Neural progenitor cell (in vitro differentiated cells): ENCODE results near the gene CEP128. TPM values are rescaled to one million over a fixed set of nuclear protein-coding genes. Genes with fewer than 3 reads are reported as not detected.

Experiments used
- DNase-seq: peaks from one replicate; pipeline ENCODE4 v3.0.0-alpha.2; 2016; ENCODE audit warnings: low spot score
- H2AFZ ChIP-seq: fragments of 200-600 bp; sonication (generic); replicated peaks from 2 replicates; pipeline ENCODE4 v1.6.1; 2016; ENCODE audit warnings: antibody characterized with exemption
- H3F3A ChIP-seq: fragments of 200-600 bp; sonication (generic); 2 replicates; pipeline ENCODE4 v1.6.1; 2016; ENCODE audit warnings: antibody characterized with exemption, low read depth
- H3K27ac ChIP-seq: fragments of 200-600 bp; sonication (generic); 2 replicates; pipeline ENCODE4 v1.5.1; 2016; ENCODE audit warnings: mild to moderate bottlenecking
- H3K27me3 ChIP-seq: fragments of 200-600 bp; sonication (generic); 2 replicates; pipeline ENCODE4 v1.6.1; 2016; ENCODE audit warnings: mild to moderate bottlenecking, moderate library complexity
- H3K36me3 ChIP-seq: fragments of 200-600 bp; sonication (generic); 2 replicates; pipeline ENCODE4 v1.5.1; 2016
- H3K4me1 ChIP-seq: fragments of 200-600 bp; sonication (generic); 2 replicates; pipeline ENCODE4 v1.6.1; 2016; ENCODE audit warnings: mixed run types
- H3K4me2 ChIP-seq: fragments of 200-600 bp; sonication (generic); 2 replicates; pipeline ENCODE4 v1.6.1; 2016
- H3K4me3 ChIP-seq: fragments of 200-600 bp; sonication (generic); 2 replicates; pipeline ENCODE4 v1.5.1; 2016
- H3K79me2 ChIP-seq: fragments of 200-600 bp; sonication (generic); 2 replicates; pipeline ENCODE4 v1.6.1; 2016; ENCODE audit warnings: low read depth
- H3K9ac ChIP-seq: fragments of 200-600 bp; sonication (generic); 2 replicates; pipeline ENCODE4 v1.6.1; 2016
- H3K9me3 ChIP-seq: fragments of 200-600 bp; sonication (generic); 2 replicates; pipeline ENCODE4 v1.5.1; 2016; ENCODE audit warnings: low read depth
- H4K20me1 ChIP-seq: fragments of 200-600 bp; sonication (generic); 2 replicates; pipeline ENCODE4 v1.6.1; 2016; ENCODE audit warnings: low read depth
- H3K27ac Mint-ChIP-seq: 3 replicates; pipeline ENCODE4 v1.8.0; 2021; ENCODE audit warnings: mixed read lengths
- H3K27me3 Mint-ChIP-seq: 2 replicates; pipeline ENCODE4 v1.8.0; 2022; ENCODE audit warnings: low read depth, mild to moderate bottlenecking, inconsistent platforms, moderate library complexity, mixed read lengths; ENCODE audit not compliant: insufficient read depth
- H3K36me3 Mint-ChIP-seq: 3 replicates; pipeline ENCODE4 v1.8.0; 2021; ENCODE audit warnings: mixed read lengths
- H3K4me1 Mint-ChIP-seq: 3 replicates; pipeline ENCODE4 v1.8.0; 2021; ENCODE audit warnings: mixed read lengths
- H3K4me3 Mint-ChIP-seq: 3 replicates; pipeline ENCODE4 v1.8.0; 2021; ENCODE audit warnings: mild to moderate bottlenecking, moderate library complexity, mixed read lengths
- H3K9me3 Mint-ChIP-seq: 3 replicates; pipeline ENCODE4 v1.8.0; 2020; ENCODE audit warnings: mixed read lengths
- CTCF ChIP-seq: fragments of 200-600 bp; sonication (generic); IDR thresholded peaks from 2 replicates; pipeline ENCODE4 v1.5.1; 2017; ENCODE audit warnings: antibody characterized with exemption, mild to moderate bottlenecking
- EZH2 ChIP-seq: fragments of 200-600 bp; sonication (generic); IDR thresholded peaks from 2 replicates; pipeline ENCODE4 v1.6.1; 2017; ENCODE audit warnings: antibody characterized with exemption, mild to moderate bottlenecking, moderate library complexity
- EZH2phosphoT487 ChIP-seq: fragments of 200-600 bp; sonication (generic); IDR thresholded peaks from 2 replicates; pipeline ENCODE4 v1.6.1; 2017; ENCODE audit warnings: antibody characterized with exemption
- total RNA-seq: library from RNA; depleted of rRNA; stranded (reverse); fragments of >200 nt; gene quantifications from 2 replicates; pipeline ENCODE4 v1.2.3, GENCODE V29; 2015; ENCODE audit warnings: low replicate concordance

Gene CEP128
- total RNA-seq, 1 donor from 2014 or later, result 12.1 TPM

- Histone ChIP-seq H3K4me2 (no peak overlapping the region), H3K4me3 (no peak overlapping the region), H3K9me3 (no peaks in the 10 kb centered on the region), H3K27ac (no peak overlapping the region), H3K27me3 (no peaks in the 10 kb centered on the region), H4K20me1 (no peaks in the 10 kb centered on the region), H3K4me1 (no peaks in the 10 kb centered on the region), H3K9ac (no peak overlapping the region), H3F3A (no peaks in the 10 kb centered on the region), H3K79me2 (no peaks in the 10 kb centered on the region), H3K36me3 (no peaks in the 10 kb centered on the region), H2AFZ (no peak overlapping the region)
- TF ChIP-seq EZH2 (no peak), EZH2phosphoT487 (no peak), CTCF (no peak)
- H3K9me3 Mint-ChIP-seq, result no peaks in the 10 kb centered on the region
- no peak overlapping the region for H3K27ac Mint-ChIP-seq
- no peak overlapping the region for H3K4me3 Mint-ChIP-seq
- H3K36me3 Mint-ChIP-seq, result no peaks in the 10 kb centered on the region
- no peaks in the 10 kb centered on the region for H3K4me1 Mint-ChIP-seq
- no peaks in the 10 kb centered on the region for H3K27me3 Mint-ChIP-seq
- no peak for DNase-seq
Observed at GRCh38 chr14:80570930-80571298, 370.6 kb downstream of the CEP128 start.

- no peaks in the 10 kb centered on the region for H3K36me3 Mint-ChIP-seq
- H3K9me3 Mint-ChIP-seq, result no peaks in the 10 kb centered on the region
- H3K27me3 Mint-ChIP-seq, result no peaks in the 10 kb centered on the region
- no peak overlapping the region for H3K4me2 ChIP-seq
- H3K79me2 ChIP-seq, result no peaks in the 10 kb centered on the region
- no peak overlapping the region for H3K9ac ChIP-seq
- H3F3A ChIP-seq, result no peaks in the 10 kb centered on the region
- no peak for TF ChIP-seq EZH2
- no peak for TF ChIP-seq CTCF
- TF ChIP-seq EZH2phosphoT487, result no peak
- no peak for DNase-seq
- H3K27ac Mint-ChIP-seq, result no peak overlapping the region
- no peaks in the 10 kb centered on the region for H3K36me3 ChIP-seq
- no peaks in the 10 kb centered on the region for H3K9me3 ChIP-seq
- H3K4me3 Mint-ChIP-seq, result no peak overlapping the region
- H3K4me1 Mint-ChIP-seq, result no peaks in the 10 kb centered on the region
- no peaks in the 10 kb centered on the region for H3K27me3 ChIP-seq
- H3K27ac ChIP-seq, result no peak overlapping the region
- no peak overlapping the region for H2AFZ ChIP-seq
- peaks cover 3% of the 10 kb centered on the region for H3K4me1 ChIP-seq
- no peak overlapping the region for H3K4me3 ChIP-seq
- H4K20me1 ChIP-seq, result no peaks in the 10 kb centered on the region
Observed at GRCh38 chr14:80567905-80568536, 373.5 kb downstream of the CEP128 start.

- Mint-ChIP-seq H3K36me3 (no peaks in the 10 kb centered on the region), H3K4me3 (no peak overlapping the region), H3K27ac (no peak overlapping the region), H3K4me1 (no peaks in the 10 kb centered on the region), H3K9me3 (no peaks in the 10 kb centered on the region), H3K27me3 (no peaks in the 10 kb centered on the region)
- Histone ChIP-seq H3K4me1 (peaks cover 3% of the 10 kb centered on the region), H4K20me1 (no peaks in the 10 kb centered on the region), H3K36me3 (no peaks in the 10 kb centered on the region), H3K27me3 (no peaks in the 10 kb centered on the region), H3F3A (no peaks in the 10 kb centered on the region), H3K9me3 (no peaks in the 10 kb centered on the region), H3K9ac (no peak overlapping the region), H3K4me3 (no peak overlapping the region), H3K4me2 (no peak overlapping the region), H3K79me2 (no peaks in the 10 kb centered on the region), H2AFZ (no peak overlapping the region), H3K27ac (no peak overlapping the region)
- DNase-seq, result no peak
- TF ChIP-seq CTCF (no peak), EZH2 (no peak), EZH2phosphoT487 (no peak)
Observed at GRCh38 chr14:80565001-80565400, 376.5 kb downstream of the CEP128 start.
